Measurements from ENCODE around the gene TSPAN16.

- TF ChIP-seq CTCF (IDR thresholded peaks at IDR 0.05 in 8 of 11, conservative IDR thresholded peaks at IDR 0.05 in 3 of 11) (no peak), POLR2A (IDR thresholded peaks at IDR 0.05) (no peak), POLR2AphosphoS5 (IDR thresholded peaks at IDR 0.05) (no peak)
Measured at GRCh38 chr19:11364296-11364904, 68.4 kb downstream of the TSPAN16 start.

Data from spleen (tissue), 7 donors.